H1 (cell line): Measurements from ENCODE around the gene C2orf76. TPM values are rescaled to one million over a fixed set of nuclear protein-coding genes. Genes with fewer than 3 reads are reported as not detected.

Experiments used
- CTCF ChIA-PET: fragments of 300-600 bp; sonication (Branson Sonifier 250); formaldehyde crosslinking; loops from one replicate; lab custom pipeline; 2021; ENCODE audit not compliant: partially characterized antibody; lab: Charles Lee
- POLR2A ChIA-PET: fragments of 300-600 bp; sonication (Branson Sonifier 250); formaldehyde crosslinking; loops from one replicate; lab custom pipeline; 2021; ENCODE audit warnings: inconsistent platforms; ENCODE audit not compliant: partially characterized antibody; lab: Charles Lee
- DNase-seq, 2 experiments: peaks; one replicate each; pipeline versions ENCODE4 v3.0.0 to v3.0.0-alpha.2; 2010 to 2022; ENCODE audit warnings: low spot score in 2 of 2, low read depth in 1 of 2, mixed read lengths in 1 of 2
- FAIRE-seq: peaks from 2 replicates; lab custom pipeline; 2011; peaks lifted over from hg19 to GRCh38; lab: Jason Lieb, UNC
- H2AFZ ChIP-seq: 2 replicates; pipeline ENCODE4 v1.8.1; 2012; ENCODE audit warnings: low read length, inconsistent platforms
- H2AK5ac ChIP-seq: 2 replicates; pipeline ENCODE4 v1.6.1; 2013; ENCODE audit warnings: low read depth, low read length
- H2BK120ac ChIP-seq: replicated peaks from 2 replicates; pipeline ENCODE3; 2013; ENCODE audit warnings: low read depth, low read length, inconsistent platforms
- H2BK12ac ChIP-seq: 2 replicates; pipeline ENCODE4 v1.6.1; 2013; ENCODE audit warnings: low read depth, low read length
- H2BK15ac ChIP-seq: 2 replicates; pipeline ENCODE4 v1.6.1; 2013; ENCODE audit warnings: low read length
- H2BK20ac ChIP-seq: 2 replicates; pipeline ENCODE4 v1.6.1; 2013; ENCODE audit warnings: low read length
- H2BK5ac ChIP-seq: 2 replicates; pipeline ENCODE4 v1.6.1; 2013; ENCODE audit warnings: low read depth, low read length
- H3K14ac ChIP-seq: 2 replicates; pipeline ENCODE4 v1.6.1; 2013; ENCODE audit warnings: inconsistent platforms; ENCODE audit not compliant: insufficient read length
- H3K18ac ChIP-seq: 2 replicates; pipeline ENCODE4 v1.6.1; 2013; ENCODE audit warnings: low read length; ENCODE audit errors: extremely low read depth
- H3K23ac ChIP-seq: 2 replicates; pipeline ENCODE4 v1.6.1; 2013; ENCODE audit warnings: inconsistent platforms; ENCODE audit not compliant: insufficient read length
- H3K23me2 ChIP-seq: 2 replicates; pipeline ENCODE4 v1.6.1; 2013; ENCODE audit warnings: low read depth, low read length
- H3K27ac ChIP-seq: 2 replicates; pipeline ENCODE4 v1.6.1; 2011; ENCODE audit warnings: low read depth, low read length, inconsistent platforms
- H3K27me3 ChIP-seq, 4 experiments: replicated peaks in 1 of 4; 1 replicate in 1 of 4; 2 replicates in 3 of 4; pipeline versions ENCODE4 v1.6.1 to v1.8.1; 2011 to 2013; ENCODE audit warnings: low read length in 3 of 4, mild to moderate bottlenecking in 3 of 4, inconsistent platforms in 2 of 4, mixed read lengths in 2 of 4, moderate library complexity in 1 of 4; ENCODE audit not compliant: control insufficient read depth in 3 of 4, insufficient read depth in 3 of 4; ENCODE audit errors: extremely low read depth in 1 of 4
- H3K36me3 ChIP-seq, 4 experiments: 2 replicates each; pipeline versions ENCODE4 v1.6.1 to v1.8.1; 2011 to 2013; ENCODE audit warnings: mild to moderate bottlenecking in 4 of 4, low read length in 3 of 4, moderate library complexity in 2 of 4, control low read depth in 1 of 4, inconsistent platforms in 1 of 4; ENCODE audit not compliant: insufficient read depth in 4 of 4, control insufficient read depth in 2 of 4
- H3K4ac ChIP-seq: replicated peaks from 2 replicates; pipeline ENCODE3; 2013; ENCODE audit warnings: low read length, low read depth, mixed read lengths, inconsistent platforms; ENCODE audit not compliant: insufficient read length
- H3K4me1 ChIP-seq, 4 experiments: replicated peaks in 1 of 4; 1 replicate in 1 of 4; 2 replicates in 3 of 4; pipeline versions ENCODE4 v1.6.1 to v1.8.1; 2011 to 2013; ENCODE audit warnings: low read length in 3 of 4, inconsistent platforms in 2 of 4, mixed read lengths in 1 of 4; ENCODE audit not compliant: insufficient read depth in 4 of 4, control insufficient read depth in 3 of 4
- H3K4me2 ChIP-seq, 2 experiments: 2 replicates each; pipeline versions ENCODE4 v1.6.1 to v1.8.1; 2011 to 2013; ENCODE audit warnings: low read depth in 2 of 2, low read length in 2 of 2, control low read depth in 1 of 2, inconsistent platforms in 1 of 2, mild to moderate bottlenecking in 1 of 2; ENCODE audit not compliant: insufficient read depth in 1 of 2
- H3K4me3 ChIP-seq, 4 experiments: fragments of 200-600, 300-600 bp in 1 of 4; sonication (generic), shearing (Covaris generic), sonication (Bioruptor Twin) in 1 of 4; 2 replicates each; pipeline versions ENCODE4 v1.5.1 to v1.8.1; 2011 to 2016; ENCODE audit warnings: low read length in 4 of 4, low read depth in 3 of 4, control low read depth in 2 of 4, inconsistent platforms in 2 of 4, mild to moderate bottlenecking in 2 of 4, mixed read lengths in 1 of 4, moderate library complexity in 1 of 4; ENCODE audit not compliant: insufficient read depth in 2 of 4; ENCODE audit errors: extremely low read depth in 1 of 4
- H3K56ac ChIP-seq: replicated peaks from 2 replicates; pipeline ENCODE3; 2013; ENCODE audit warnings: low read depth, mild to moderate bottlenecking, mixed read lengths, low read length, inconsistent platforms; ENCODE audit not compliant: insufficient read length
- H3K79me1 ChIP-seq: 2 replicates; pipeline ENCODE4 v1.6.1; 2013; ENCODE audit warnings: low read depth, low read length, control low read depth
- H3K79me2 ChIP-seq, 2 experiments: 2 replicates each; pipeline versions ENCODE4 v1.6.1 to v1.8.1; 2012 to 2013; ENCODE audit warnings: low read length in 2 of 2, mild to moderate bottlenecking in 2 of 2, inconsistent platforms in 1 of 2; ENCODE audit not compliant: insufficient read depth in 2 of 2, control insufficient read depth in 1 of 2
- H3K9ac ChIP-seq, 4 experiments: replicated peaks in 1 of 4; 1 replicate in 1 of 4; 2 replicates in 3 of 4; pipeline versions ENCODE4 v1.6.1 to v1.8.1; 2011 to 2013; ENCODE audit warnings: low read depth in 3 of 4, low read length in 3 of 4, control low read depth in 2 of 4, mild to moderate bottlenecking in 2 of 4, moderate library complexity in 2 of 4, inconsistent platforms in 1 of 4; ENCODE audit errors: extremely low read depth in 1 of 4
- H3K9me3 ChIP-seq, 2 experiments: 2 replicates each; pipeline versions ENCODE4 v1.6.1 to v1.8.1; 2012 to 2013; ENCODE audit warnings: mild to moderate bottlenecking in 2 of 2, moderate library complexity in 2 of 2, control low read depth in 1 of 2, inconsistent platforms in 1 of 2, low read depth in 1 of 2, low read length in 1 of 2, mixed read lengths in 1 of 2; ENCODE audit not compliant: insufficient read depth in 2 of 2
- H4K20me1 ChIP-seq, 2 experiments: replicated peaks in 1 of 2; 2 replicates each; pipeline versions ENCODE3 to v1.8.1; 2011 to 2013; ENCODE audit warnings: inconsistent platforms in 2 of 2, low read length in 2 of 2, mild to moderate bottlenecking in 1 of 2; ENCODE audit not compliant: insufficient read depth in 2 of 2, control insufficient read depth in 1 of 2
- H4K5ac ChIP-seq: 2 replicates; pipeline ENCODE4 v1.6.1; 2013; ENCODE audit warnings: low read length, low read depth, mixed read lengths, inconsistent platforms; ENCODE audit not compliant: insufficient read length
- H4K8ac ChIP-seq: 2 replicates; pipeline ENCODE4 v1.8.0; 2013; ENCODE audit warnings: mild to moderate bottlenecking, moderate library complexity, low read length, inconsistent platforms; ENCODE audit not compliant: insufficient read depth; ENCODE audit errors: extremely low read depth
- H4K91ac ChIP-seq: replicated peaks from 2 replicates; pipeline ENCODE3; 2013; ENCODE audit warnings: low read length, mixed read lengths, inconsistent platforms; ENCODE audit not compliant: insufficient read length
- PHF8 ChIP-seq: fragments of 200-600 bp; sonication (generic); conservative IDR thresholded peaks from 2 replicates; pipeline ENCODE4 v1.7.1; 2012; ENCODE audit warnings: low read depth, mild to moderate bottlenecking, inconsistent platforms, low read length, moderate library complexity
- RXRA ChIP-seq: IDR thresholded peaks from 2 replicates; pipeline ENCODE4 v1.6.1; 2011; ENCODE audit warnings: low read depth, mild to moderate bottlenecking, low read length, moderate library complexity; ENCODE audit not compliant: insufficient read depth
- SIX5 ChIP-seq: IDR thresholded peaks from 2 replicates; pipeline ENCODE4 v1.6.1; 2011; ENCODE audit warnings: mild to moderate bottlenecking, low read depth, low read length
- SP4 ChIP-seq: IDR thresholded peaks from 2 replicates; pipeline ENCODE4 v1.6.1; 2012; ENCODE audit warnings: low read length, inconsistent platforms
- WGBS, 2 experiments: shearing (Covaris generic) in 1 of 2; methylation state at CpG; one replicate each; pipeline versions ENCODE4 v1.1.6 to v1.1.7; 2013 to 2015; ENCODE audit warnings: low lambda C conversion rate in 2 of 2, mixed read lengths in 2 of 2, inconsistent platforms in 1 of 2, low coverage in 1 of 2, missing lambda C conversion rate in 1 of 2; ENCODE audit not compliant: insufficient replicate concordance in 2 of 2, insufficient coverage in 1 of 2, insufficient read length in 1 of 2; ENCODE audit errors: extremely low coverage in 1 of 2, missing lambda C conversion rate in 1 of 2; 5-methylcytosine and 5-hydroxymethylcytosine counted together
- polyA plus RNA-seq, 7 experiments: library from polyadenylated mRNA; depleted of rRNA in 3 of 7; stranded (reverse) in 5 of 7; unstranded in 2 of 7; fragments of >200 nt in 5 of 7; fragments of 200-250 nt in 2 of 7; gene quantifications; 1 replicate in 5 of 7; 2 replicates in 1 of 7; 4 replicates in 1 of 7; pipeline versions ENCODE4 v1.2.1 to v1.2.3, GENCODE V29; 2011 to 2013; ENCODE audit warnings: missing spikeins in 2 of 7, mixed read lengths in 2 of 7
- total RNA-seq: library from RNA; stranded (reverse); fragmentation: NEBNext Ultra II Directional; extraction: Animal tissue kit (Norgen Biotek cat#: 25700); gene quantifications from 2 replicates; pipeline ENCODE4 v1.2.1, GENCODE V29; 2021

The C2orf76 gene
- total and polyA plus RNA-seq, 2 of the 8 experiments (the other 6 are each of a cell fraction or from before 2014, with no cell fraction given) = 4.4 to 5.0 TPM

GRCh38 chr2:119383410-119384140, 16.9 kb upstream of the C2orf76 start:
- ChIA-PET CTCF (interaction anchor here (0.7 to 1.4 kb wide), 6 partner anchors 13 to 93 kb away, joined by 3 to 4 read pairs (median 3); no protein-coding TSS in a partner anchor), POLR2A (no interaction called here)
- DNase-seq (no peak), FAIRE-seq (no peak)
- no peaks in the 10 kb centered on the region for H4K20me1 ChIP-seq
- H3K23me2 ChIP-seq = no peaks in the 10 kb centered on the region
- H3K14ac ChIP-seq = no peak overlapping the region
- no peak overlapping the region for H3K9ac ChIP-seq
- no peaks in the 10 kb centered on the region for H3K27me3 ChIP-seq
- H3K9me3 ChIP-seq = no peaks in the 10 kb centered on the region; a peak in 1 of 4 replicates
- H2BK5ac ChIP-seq = no peak overlapping the region
- no peak overlapping the region for H3K23ac ChIP-seq
- no peak overlapping the region for H3K4ac ChIP-seq
- H2BK20ac ChIP-seq = no peak overlapping the region; the same call in 1 of the 2 replicates
- 90% methylated on average over 6 of the region's 6 CpGs; no CpG with 5 or more reads in 1 of the 2 experiments for WGBS, 2 experiments
- H3K27ac ChIP-seq = no peak overlapping the region
- H3K36me3 ChIP-seq = no peaks in the 10 kb centered on the region
- H3K79me2 ChIP-seq = no peaks in the 10 kb centered on the region
- no peak overlapping the region for H3K56ac ChIP-seq
- no peak overlapping the region for H2AFZ ChIP-seq
- no peak overlapping the region for H2BK12ac ChIP-seq
- no peak overlapping the region for H2AK5ac ChIP-seq
- H4K91ac ChIP-seq = no peak overlapping the region
- H3K4me1 ChIP-seq = no peaks in the 10 kb centered on the region
- no peak overlapping the region for H3K4me3 ChIP-seq
- H2BK15ac ChIP-seq = no peak overlapping the region
- no peak overlapping the region for H2BK120ac ChIP-seq
- H3K79me1 ChIP-seq = no peaks in the 10 kb centered on the region; the same call in 1 of the 2 replicates
- no peak overlapping the region for H3K18ac ChIP-seq
- no peak overlapping the region for H4K5ac ChIP-seq
- H4K8ac ChIP-seq = no peak overlapping the region
- H3K4me2 ChIP-seq = no peak overlapping the region
- TF ChIP-seq SP4 (no peak), SIX5 (no peak), PHF8 (no peak), RXRA (no peak)
